ENCODE measurements around the gene LIX1L.

- TF ChIP-seq EZH2 (IDR thresholded peaks at IDR 0.05; ENCODE audit: borderline replicate concordance, low read depth, low read length, severe bottlenecking) (no peak), GATA2 (IDR thresholded peaks at IDR 0.05; ENCODE audit: insufficient read depth, insufficient read length, low read depth, low read length) (no peak), POLR2AphosphoS5 (IDR thresholded peaks at IDR 0.05; ENCODE audit: insufficient read depth, low read depth, low read length) (no peak), POLR2A (IDR thresholded peaks at IDR 0.05; ENCODE audit: low read depth, low read length) (no peak), JUN (IDR thresholded peaks at IDR 0.05; ENCODE audit: borderline replicate concordance, insufficient read depth, insufficient read length, low read depth) (no peak), MYC (IDR thresholded peaks at IDR 0.05; ENCODE audit: low read depth, low read length) (no peak)
- TF ChIP-seq, protein P1, sequence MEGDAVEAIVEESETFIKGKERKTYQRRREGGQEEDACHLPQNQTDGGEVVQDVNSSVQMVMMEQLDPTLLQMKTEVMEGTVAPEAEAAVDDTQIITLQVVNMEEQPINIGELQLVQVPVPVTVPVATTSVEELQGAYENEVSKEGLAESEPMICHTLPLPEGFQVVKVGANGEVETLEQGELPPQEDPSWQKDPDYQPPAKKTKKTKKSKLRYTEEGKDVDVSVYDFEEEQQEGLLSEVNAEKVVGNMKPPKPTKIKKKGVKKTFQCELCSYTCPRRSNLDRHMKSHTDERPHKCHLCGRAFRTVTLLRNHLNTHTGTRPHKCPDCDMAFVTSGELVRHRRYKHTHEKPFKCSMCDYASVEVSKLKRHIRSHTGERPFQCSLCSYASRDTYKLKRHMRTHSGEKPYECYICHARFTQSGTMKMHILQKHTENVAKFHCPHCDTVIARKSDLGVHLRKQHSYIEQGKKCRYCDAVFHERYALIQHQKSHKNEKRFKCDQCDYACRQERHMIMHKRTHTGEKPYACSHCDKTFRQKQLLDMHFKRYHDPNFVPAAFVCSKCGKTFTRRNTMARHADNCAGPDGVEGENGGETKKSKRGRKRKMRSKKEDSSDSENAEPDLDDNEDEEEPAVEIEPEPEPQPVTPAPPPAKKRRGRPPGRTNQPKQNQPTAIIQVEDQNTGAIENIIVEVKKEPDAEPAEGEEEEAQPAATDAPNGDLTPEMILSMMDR (IDR thresholded peaks at IDR 0.05; ENCODE audit: extremely low read depth in 1 of 2, insufficient read depth in 1 of 2, low read depth in 1 of 2, low read length in 2 of 2) = no peak
- TF ChIP-seq, protein P2, sequence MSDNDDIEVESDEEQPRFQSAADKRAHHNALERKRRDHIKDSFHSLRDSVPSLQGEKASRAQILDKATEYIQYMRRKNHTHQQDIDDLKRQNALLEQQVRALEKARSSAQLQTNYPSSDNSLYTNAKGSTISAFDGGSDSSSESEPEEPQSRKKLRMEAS (IDR thresholded peaks at IDR 0.05; ENCODE audit: insufficient read depth, insufficient read length) = no peak
These were observed 45.6 kb downstream of the LIX1L start for GRCh38 chr1:145912128-145912641.
